Measurements from ENCODE around the gene RAD23A.

DNA sequence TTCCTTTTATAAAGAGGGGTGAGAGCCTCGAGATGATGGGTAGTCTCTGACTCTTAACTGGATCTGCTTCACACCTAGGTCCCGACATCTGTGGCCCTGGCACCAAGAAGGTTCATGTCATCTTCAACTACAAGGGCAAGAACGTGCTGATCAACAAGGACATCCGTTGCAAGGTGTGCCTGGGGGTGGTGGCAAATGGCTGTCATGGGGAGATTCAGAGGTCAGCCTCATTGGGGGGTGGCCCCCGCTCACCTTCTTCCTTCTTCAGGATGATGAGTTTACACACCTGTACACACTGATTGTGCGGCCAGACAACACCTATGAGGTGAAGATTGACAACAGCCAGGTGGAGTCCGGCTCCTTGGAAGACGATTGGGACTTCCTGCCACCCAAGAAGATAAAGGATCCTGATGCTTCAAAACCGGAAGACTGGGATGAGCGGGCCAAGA is 5.7 kb upstream of the RAD23A start:
- TF ChIP-seq EGR1 (IDR thresholded peaks at IDR 0.05) (no peak), NFIC (IDR thresholded peaks at IDR 0.05) (no peak), EP300 (IDR thresholded peaks at IDR 0.05; ENCODE audit: borderline replicate concordance) (no peak), TCF12 (IDR thresholded peaks at IDR 0.05; ENCODE audit: low read depth) (no peak), FOXM1 (IDR thresholded peaks at IDR 0.05; ENCODE audit: borderline replicate concordance, low read depth) (no peak), CEBPB (IDR thresholded peaks at IDR 0.05) (no peak), TAF1 (IDR thresholded peaks at IDR 0.05; ENCODE audit: low read depth) (no peak), YY1 (IDR thresholded peaks at IDR 0.05; ENCODE audit: low read depth) (no peak), TEAD4 (IDR thresholded peaks at IDR 0.05) (no peak)
- TF ChIP-seq, protein P1, sequence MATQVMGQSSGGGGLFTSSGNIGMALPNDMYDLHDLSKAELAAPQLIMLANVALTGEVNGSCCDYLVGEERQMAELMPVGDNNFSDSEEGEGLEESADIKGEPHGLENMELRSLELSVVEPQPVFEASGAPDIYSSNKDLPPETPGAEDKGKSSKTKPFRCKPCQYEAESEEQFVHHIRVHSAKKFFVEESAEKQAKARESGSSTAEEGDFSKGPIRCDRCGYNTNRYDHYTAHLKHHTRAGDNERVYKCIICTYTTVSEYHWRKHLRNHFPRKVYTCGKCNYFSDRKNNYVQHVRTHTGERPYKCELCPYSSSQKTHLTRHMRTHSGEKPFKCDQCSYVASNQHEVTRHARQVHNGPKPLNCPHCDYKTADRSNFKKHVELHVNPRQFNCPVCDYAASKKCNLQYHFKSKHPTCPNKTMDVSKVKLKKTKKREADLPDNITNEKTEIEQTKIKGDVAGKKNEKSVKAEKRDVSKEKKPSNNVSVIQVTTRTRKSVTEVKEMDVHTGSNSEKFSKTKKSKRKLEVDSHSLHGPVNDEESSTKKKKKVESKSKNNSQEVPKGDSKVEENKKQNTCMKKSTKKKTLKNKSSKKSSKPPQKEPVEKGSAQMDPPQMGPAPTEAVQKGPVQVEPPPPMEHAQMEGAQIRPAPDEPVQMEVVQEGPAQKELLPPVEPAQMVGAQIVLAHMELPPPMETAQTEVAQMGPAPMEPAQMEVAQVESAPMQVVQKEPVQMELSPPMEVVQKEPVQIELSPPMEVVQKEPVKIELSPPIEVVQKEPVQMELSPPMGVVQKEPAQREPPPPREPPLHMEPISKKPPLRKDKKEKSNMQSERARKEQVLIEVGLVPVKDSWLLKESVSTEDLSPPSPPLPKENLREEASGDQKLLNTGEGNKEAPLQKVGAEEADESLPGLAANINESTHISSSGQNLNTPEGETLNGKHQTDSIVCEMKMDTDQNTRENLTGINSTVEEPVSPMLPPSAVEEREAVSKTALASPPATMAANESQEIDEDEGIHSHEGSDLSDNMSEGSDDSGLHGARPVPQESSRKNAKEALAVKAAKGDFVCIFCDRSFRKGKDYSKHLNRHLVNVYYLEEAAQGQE (IDR thresholded peaks at IDR 0.05; ENCODE audit: low read depth) = no peak
- TF ChIP-seq, protein P2, sequence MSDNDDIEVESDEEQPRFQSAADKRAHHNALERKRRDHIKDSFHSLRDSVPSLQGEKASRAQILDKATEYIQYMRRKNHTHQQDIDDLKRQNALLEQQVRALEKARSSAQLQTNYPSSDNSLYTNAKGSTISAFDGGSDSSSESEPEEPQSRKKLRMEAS (IDR thresholded peaks at IDR 0.05) = no peak
